G401.6 (cell line): Measurements from ENCODE around the gene OSBP2.
"Not testable (repeated sequence)": the region's sequence is repeated elsewhere in the genome, so short reads cannot be mapped to it uniquely, and the experiment has no call there.

Experiments used
- FAIRE-seq: peaks from 2 replicates; lab custom pipeline; 2012; peaks lifted over from hg19 to GRCh38; lab: Jason Lieb, UNC

Gene OSBP2

GRCh38 chr22:30694640-30695350 is at the start of gene OSBP2:
Gene OSBP2, plus strand, starts transcription at chr22:30694874. Its CDS starts 36 bp downstream, at chr22:30694910.
- FAIRE-seq: no peak

DNA sequence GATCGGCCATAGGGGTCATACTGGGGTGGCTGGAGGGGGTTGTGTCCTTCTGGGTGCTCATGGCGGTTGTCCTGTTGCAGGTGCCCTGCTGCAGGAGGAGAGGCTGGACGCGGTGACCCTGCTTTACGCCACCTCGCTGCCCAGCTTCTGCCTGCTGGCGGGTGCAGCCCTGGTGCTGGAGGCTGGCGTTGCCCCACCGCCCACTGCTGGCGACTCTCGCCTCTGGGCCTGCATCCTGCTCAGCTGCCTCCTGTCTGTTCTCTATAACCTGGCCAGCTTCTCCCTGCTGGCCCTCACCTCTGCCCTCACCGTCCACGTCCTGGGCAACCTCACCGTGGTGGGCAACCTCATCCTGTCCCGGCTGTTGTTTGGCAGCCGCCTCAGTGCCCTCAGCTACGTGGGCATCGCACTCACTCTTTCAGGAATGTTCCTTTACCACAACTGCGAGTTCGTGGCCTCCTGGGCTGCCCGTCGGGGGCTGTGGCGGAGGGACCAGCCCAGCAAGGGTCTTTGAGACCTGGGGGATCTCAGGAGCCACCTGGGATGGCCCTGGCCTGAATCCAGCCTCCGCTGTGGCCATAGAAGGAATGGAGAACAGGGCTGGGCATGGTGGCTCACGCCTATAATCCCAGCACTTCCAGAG is 48.0 kb upstream of the OSBP2 start:
- FAIRE-seq: no peak

DNA sequence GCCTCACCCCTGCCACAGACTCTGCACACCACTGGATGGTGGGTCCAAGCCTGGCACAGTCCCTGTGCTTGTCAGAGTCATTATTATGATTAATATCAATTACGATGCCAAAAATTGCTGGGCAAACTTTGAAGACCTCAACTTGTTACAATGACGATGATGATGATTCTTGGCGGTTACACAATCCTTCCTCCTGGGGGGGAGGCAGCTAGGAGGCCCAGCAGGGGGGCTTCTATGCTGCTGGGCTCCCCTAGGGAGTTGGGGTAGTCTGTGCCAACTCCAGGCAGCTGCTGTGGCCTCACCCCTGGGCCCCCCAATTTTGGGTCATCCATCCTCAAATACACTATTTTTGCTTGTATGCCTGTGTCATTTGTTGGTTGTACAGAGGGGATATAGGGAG is 47.1 kb upstream of the OSBP2 start:
- FAIRE-seq: no peak

DNA sequence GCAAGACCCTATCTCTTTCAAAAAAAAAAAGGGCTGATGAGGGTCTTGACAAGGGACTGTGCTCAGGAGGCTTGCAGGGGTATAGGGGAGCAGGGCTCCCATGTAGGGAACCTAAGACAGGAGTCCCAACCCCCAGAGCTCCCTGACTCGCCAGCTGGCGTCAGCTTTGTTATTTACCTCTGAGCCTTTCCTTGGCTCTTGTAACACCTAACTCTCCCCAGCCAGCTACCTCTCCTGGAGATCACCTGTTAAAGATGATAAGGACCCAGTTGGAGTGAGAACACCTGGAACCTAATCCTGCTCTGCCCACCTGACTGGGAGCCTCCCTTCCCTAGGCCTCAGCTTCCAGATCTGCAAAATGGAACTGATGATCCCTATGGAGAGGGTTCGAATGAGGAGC is 45.8 kb upstream of the OSBP2 start:
- FAIRE-seq: no peak

DNA sequence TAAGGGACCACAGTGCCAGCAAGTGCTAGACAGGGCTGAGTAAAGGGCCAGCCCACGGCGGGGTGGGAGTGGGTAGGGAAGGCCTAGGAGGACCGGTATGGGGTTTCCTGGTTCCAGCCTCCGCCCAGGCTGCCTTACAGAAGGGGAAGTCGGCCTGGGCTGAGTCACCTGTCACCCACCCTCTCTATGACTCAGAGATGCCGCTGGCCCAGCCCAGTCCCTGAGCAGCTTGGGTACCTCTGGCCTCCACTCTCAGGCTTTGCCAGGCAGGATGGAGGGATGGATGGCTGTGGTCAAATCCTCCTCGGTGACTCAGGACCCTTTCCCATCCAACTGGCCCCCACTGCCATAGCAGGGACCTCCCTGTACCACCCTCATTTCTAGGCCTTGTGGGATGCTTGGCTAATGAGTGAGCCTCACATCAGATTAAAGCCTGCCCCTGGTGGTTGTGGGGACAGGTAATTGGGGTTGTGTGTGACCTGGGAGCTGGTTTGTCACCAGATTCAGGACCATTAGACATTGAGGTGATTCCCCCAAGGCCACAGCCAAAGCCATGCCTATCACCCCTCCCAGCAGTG is 45.2 kb upstream of the OSBP2 start:
- FAIRE-seq: no peak

DNA sequence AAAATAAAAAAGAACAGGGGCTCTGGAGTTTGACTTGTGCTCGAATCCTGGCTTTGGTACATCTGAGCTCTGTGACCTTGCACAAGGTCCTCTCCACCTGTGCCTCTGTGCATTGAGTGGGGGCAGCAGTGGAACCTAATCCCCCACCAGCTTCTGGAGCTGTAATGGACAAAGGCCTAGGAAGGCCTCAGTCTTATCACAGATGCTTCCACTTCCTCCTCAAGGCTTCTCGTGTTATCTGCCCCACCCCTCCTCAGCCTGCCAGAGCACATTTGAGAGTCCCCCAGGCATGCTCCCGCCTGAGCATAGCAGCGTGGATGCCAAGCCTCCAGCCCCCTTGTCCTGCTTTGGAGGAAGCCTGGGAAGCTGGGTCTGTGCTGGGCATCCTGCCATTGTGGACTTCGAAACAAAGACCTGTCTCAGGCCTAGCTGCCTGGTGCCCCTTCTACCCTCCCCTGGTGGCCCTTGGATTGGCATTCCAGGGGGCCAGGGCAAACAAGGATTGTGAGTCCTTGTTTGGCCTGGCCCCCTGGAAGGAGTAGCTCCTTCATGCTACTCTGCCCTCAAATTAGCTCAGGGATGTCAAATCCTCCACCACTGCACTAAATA is 44.1 kb upstream of the OSBP2 start:
- no peak for FAIRE-seq

GRCh38 chr22:30652852-30653251 is 41.8 kb upstream of the OSBP2 start:
- no peak for FAIRE-seq

GRCh38 chr22:30654361-30654760 is 40.3 kb upstream of the OSBP2 start:
- no peak for FAIRE-seq

DNA sequence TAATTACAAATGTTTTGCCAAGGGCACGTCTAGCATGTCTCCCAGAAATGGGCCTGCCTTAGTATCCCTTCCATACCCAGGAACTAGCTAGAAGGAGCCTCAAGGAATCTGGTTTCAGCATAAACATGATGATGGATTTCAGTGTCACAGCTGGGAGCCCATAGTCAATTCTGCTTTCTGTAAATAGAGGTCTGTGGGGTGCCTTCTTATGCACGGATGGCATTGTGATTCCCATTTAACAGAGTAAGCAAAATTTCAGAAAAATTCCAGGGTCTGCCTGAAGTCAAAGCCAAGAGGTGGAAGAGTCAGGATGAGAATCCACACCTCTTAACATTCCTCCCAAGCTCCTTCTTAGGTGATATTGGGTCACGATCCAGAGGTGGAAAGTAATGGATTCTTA is 39.1 kb upstream of the OSBP2 start:
- FAIRE-seq: no peak

GRCh38 chr22:30662040-30662439 is 32.6 kb upstream of the OSBP2 start:
- FAIRE-seq: no peak

- FAIRE-seq: no peak
These were observed 29.9 kb upstream of the OSBP2 start for GRCh38 chr22:30664798-30665197.

DNA sequence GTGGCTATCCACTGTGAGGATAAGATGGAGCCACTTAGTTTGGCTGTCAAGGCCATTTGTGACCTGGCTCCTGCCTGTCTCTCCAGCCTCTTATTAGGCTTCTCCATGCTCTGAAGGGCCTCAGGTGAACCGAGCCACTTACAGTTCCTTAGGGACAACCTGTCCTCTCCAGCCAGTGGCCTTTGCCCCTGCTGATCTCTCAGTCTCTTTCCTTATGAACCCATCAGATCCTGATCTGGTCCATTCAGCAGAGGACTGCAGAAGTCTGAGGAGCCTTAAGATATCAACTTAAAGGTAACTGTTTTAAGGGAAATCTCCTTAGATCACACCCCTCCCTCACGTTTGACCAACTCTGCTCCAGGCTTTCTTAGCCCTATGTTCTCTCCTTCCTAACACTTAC is 29.4 kb upstream of the OSBP2 start:
- no peak for FAIRE-seq

DNA sequence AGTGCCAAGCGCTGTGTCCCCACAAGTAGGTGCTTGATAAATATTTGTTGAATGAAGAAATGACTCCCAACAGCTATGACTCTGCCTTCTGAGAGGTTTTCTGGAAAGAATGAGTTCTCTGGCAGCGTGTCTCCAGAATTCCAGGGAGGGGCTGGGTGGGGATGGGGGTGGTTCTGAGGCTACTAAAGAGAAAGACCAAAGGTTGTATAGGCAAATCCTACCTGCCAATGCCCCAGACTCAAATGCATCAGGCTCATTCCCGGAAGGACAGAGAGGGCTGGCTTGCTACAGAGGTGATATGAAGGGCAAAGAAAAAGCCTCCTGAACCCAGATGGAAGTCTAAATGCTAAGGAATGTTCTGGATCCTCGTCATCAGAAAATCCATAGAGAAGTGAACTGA is 28.9 kb upstream of the OSBP2 start:
- no peak for FAIRE-seq

DNA sequence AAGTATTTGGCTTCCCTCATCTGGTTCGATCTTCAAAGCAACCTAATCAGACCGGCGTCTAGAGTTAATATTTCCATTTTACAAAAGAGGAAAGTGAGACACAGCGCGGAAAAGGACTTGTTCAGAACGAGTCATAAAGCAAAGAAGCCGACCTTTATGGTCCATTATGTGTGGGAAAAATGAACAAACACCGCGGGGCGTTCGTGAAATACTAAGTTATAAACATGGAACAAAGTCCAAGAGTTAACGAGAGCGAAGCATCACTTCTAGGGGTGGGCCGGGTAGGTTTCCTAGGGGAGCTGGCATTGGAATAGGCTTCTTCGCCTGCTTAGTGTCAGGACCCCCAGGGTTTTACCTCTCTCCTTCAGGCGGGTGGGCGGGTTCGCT is 27.6 kb upstream of the OSBP2 start:
- FAIRE-seq: no peak

DNA sequence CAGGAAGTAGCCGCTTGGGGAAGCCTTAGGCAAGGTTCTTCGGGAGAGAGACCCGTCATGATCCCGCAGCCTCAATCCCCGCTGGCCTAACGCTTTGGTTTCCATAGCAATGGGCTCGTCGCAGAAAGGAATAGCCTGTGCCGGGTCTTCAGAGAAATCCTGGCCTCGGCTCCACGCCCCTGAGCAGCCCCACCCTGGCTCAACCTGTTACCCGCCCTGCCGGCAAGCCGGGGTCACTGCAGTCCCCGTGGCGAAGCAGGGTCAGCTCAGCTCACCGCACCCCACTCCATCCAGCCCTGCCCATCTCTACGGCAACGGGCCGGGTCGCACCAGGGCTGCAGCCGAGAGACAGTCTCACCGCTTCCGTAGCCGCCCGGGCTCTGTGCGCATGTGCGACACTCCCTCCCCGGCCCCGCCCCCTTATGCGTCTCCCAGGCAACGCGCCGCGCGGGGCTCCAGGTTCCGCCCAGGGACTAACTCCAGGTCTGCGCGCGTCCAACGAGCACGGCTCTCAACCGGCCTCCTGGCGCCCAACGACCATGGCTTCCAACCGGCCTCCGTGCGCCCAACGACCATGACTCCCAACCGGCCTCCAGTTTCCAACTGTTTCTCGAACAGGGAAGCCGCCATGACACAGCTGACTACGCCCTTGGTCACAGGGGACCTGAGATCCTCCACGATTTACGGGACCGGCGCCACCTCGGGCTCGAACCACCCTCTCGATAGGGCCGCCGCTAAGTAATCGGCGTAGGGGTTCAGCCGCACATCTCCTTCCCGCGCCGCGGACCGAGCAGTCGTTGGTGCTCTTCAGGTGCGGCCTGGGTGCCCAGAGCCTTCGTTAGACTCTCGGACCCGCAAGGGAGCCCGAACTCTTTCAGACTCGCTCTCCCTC is 26.9 kb upstream of the OSBP2 start, which contains the start of gene DUSP18:
DUSP18 (minus strand) TSS at position 382 of the 892 bp plus-strand sequence. CDS start 3,872 bp downstream, outside the sequence.
- peak; percentile 88 for FAIRE-seq

DNA sequence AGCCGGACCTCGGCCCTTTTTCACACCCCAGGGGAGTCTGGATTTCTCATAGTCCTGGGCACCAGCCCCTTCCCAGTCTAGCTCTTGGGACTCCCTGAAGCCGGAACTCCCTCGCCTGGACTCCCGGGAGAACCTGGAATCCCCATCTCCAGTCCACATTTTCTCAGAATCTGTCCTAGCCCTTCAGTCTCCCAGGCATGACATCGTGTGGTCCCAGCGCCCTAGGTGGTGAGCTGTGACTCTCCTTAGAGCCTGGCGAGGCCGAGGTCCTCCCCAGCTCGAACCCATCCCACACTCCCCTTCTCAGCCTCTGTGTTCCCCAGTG is 26.3 kb upstream of the OSBP2 start:
- FAIRE-seq: no peak

GRCh38 chr22:30671071-30671470 is 23.6 kb upstream of the OSBP2 start:
- no peak for FAIRE-seq

- FAIRE-seq: no peak
These were observed 21.5 kb upstream of the OSBP2 start for GRCh38 chr22:30673136-30673535.

- no peak for FAIRE-seq
These were observed 20.2 kb upstream of the OSBP2 start for GRCh38 chr22:30674482-30674881.

- no peak for FAIRE-seq
These were observed 19.2 kb upstream of the OSBP2 start for GRCh38 chr22:30675436-30675835.

DNA sequence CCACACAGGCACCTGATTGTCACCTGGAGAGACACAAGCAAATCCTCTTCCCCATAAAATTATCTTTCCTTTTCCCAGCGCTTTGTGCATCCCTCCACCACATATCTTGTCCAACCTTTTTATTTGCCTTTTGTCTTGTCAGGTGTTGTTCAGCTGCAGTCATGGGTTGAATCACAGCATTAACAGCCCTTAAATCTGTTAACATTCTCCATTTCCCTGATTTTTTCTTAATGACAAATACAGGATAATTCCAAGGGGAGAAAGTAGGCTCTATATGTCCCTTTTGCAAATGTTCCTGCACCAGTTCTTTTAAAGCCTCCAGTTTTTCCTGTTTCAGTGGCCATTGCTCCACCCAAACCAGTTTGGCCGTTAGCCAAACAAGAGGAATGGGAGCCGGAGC is 18.1 kb upstream of the OSBP2 start:
- FAIRE-seq: not testable (repeated sequence)
